ENCODE measurements around the gene USP53.

Gene USP53

GRCh38 chr4:119281393-119281792 is 68.9 kb downstream of the USP53 start:
- Histone ChIP-seq H3K27me3 (no peaks in the 10 kb centered on the region), H3K36me3 (no peaks in the 10 kb centered on the region)
- DNase-seq, result no peak

GRCh38 chr4:119284876-119285780 is 72.6 kb downstream of the USP53 start:
- no peaks in the 10 kb centered on the region for H3K27me3 ChIP-seq
- H3K4me1 ChIP-seq, result peaks cover 3% of the 10 kb centered on the region; the same call in 1 of the 2 replicates
- no peak for DNase-seq
- no peak for TF ChIP-seq CTCF (IDR thresholded peaks at IDR 0.05; ENCODE audit: low read depth, low read length)
- no peaks in the 10 kb centered on the region for H3K9me3 ChIP-seq
- no peaks in the 10 kb centered on the region for H3K36me3 ChIP-seq
- H3K4me3 ChIP-seq (ENCODE audit: low read depth, low read length), result no peak overlapping the region

More at GRCh38 chr4:119281393-119281792, 68.9 kb downstream of the USP53 start:
- Histone ChIP-seq H3K9me3 (no peaks in the 10 kb centered on the region), H3K4me3 (ENCODE audit: low read depth, low read length) (no peak overlapping the region), H3K4me1 (peaks cover 3% of the 10 kb centered on the region; the same call in 1 of the 2 replicates)
- TF ChIP-seq CTCF (IDR thresholded peaks at IDR 0.05; ENCODE audit: low read depth, low read length), result no peak

- DNase-seq, result no peak
- Histone ChIP-seq H3K27me3 (no peaks in the 10 kb centered on the region), H3K4me3 (ENCODE audit: low read depth, low read length) (no peak overlapping the region), H3K36me3 (no peaks in the 10 kb centered on the region), H3K9me3 (no peaks in the 10 kb centered on the region), H3K4me1 (peaks cover 3% of the 10 kb centered on the region; the same call in 1 of the 2 replicates)
- peak; percentile 63 for TF ChIP-seq CTCF (IDR thresholded peaks at IDR 0.05; ENCODE audit: low read depth, low read length)
Measured at GRCh38 chr4:119286377-119287002, 74.0 kb downstream of the USP53 start.

GRCh38 chr4:119289313-119289712 is 76.8 kb downstream of the USP53 start:
- Histone ChIP-seq H3K27me3 (no peaks in the 10 kb centered on the region), H3K4me1 (peaks cover 3% of the 10 kb centered on the region; the same call in 1 of the 2 replicates), H3K9me3 (no peaks in the 10 kb centered on the region), H3K4me3 (ENCODE audit: low read depth, low read length) (no peak overlapping the region), H3K36me3 (no peaks in the 10 kb centered on the region; the same call in 1 of the 2 replicates)
- DNase-seq, result no peak
- TF ChIP-seq CTCF (IDR thresholded peaks at IDR 0.05; ENCODE audit: low read depth, low read length), result no peak

- no peaks in the 10 kb centered on the region for H3K4me1 ChIP-seq
- no peak overlapping the region for H3K4me3 ChIP-seq (ENCODE audit: low read depth, low read length)
- H3K27me3 ChIP-seq, result no peaks in the 10 kb centered on the region
- no peaks in the 10 kb centered on the region; the same call in 1 of the 2 replicates for H3K36me3 ChIP-seq
- TF ChIP-seq CTCF (IDR thresholded peaks at IDR 0.05; ENCODE audit: low read depth, low read length), result no peak
- no peaks in the 10 kb centered on the region for H3K9me3 ChIP-seq
- DNase-seq, result no peak
Measured at GRCh38 chr4:119290598-119290997, 78.1 kb downstream of the USP53 start.

Data from BE2C (cell line).